IMR-90 (cell line): ENCODE results near the gene LONP1. TPM values are rescaled to one million over a fixed set of nuclear protein-coding genes. Genes with fewer than 3 reads are reported as not detected.

Experiments used
- ATAC-seq: fragments of 200-7000 bp; cut with Tn5 transposase; 2 replicates; pipeline ENCODE4 v1.9.1; 2020; ENCODE audit warnings: low read depth, mild to moderate bottlenecking, moderate library complexity
- BruUV-seq: library from RNA; stranded (reverse); fragments of 400-500 nt; replicated peaks from 2 replicates; lab custom pipeline; 2021; lab: Mats Ljungman, UMichigan
- CTCF ChIA-PET: fragments of 300-600 bp; formaldehyde crosslinking; extraction: SDS; loops from one replicate; lab custom pipeline; 2021; ENCODE audit warnings: antibody characterized with exemption; lab: Yijun Ruan, JAX
- POLR2A ChIA-PET: fragments of 300-600 bp; sonication (Branson Sonifier 250); formaldehyde crosslinking; loops from one replicate; lab custom pipeline; 2022; ENCODE audit warnings: antibody characterized with exemption; ENCODE audit not compliant: unreplicated experiment; lab: Charles Lee
- DNase-seq: peaks from one replicate; pipeline ENCODE4 v3.0.0; 2013
- H2AFZ ChIP-seq: replicated peaks from 2 replicates; pipeline ENCODE3; 2013; ENCODE audit warnings: low read length, mild to moderate bottlenecking; ENCODE audit not compliant: poor library complexity
- H2AK5ac ChIP-seq: 2 replicates; pipeline ENCODE4 v1.6.1; 2013; ENCODE audit warnings: low read depth, low read length, inconsistent platforms
- H2AK9ac ChIP-seq: replicated peaks from 2 replicates; pipeline ENCODE3; 2013; ENCODE audit warnings: mild to moderate bottlenecking, low read depth, low read length, moderate library complexity; ENCODE audit not compliant: poor library complexity
- H2BK120ac ChIP-seq: 2 replicates; pipeline ENCODE4 v1.6.1; 2013; ENCODE audit warnings: low read depth, low read length, inconsistent platforms
- H2BK15ac ChIP-seq: 3 replicates; pipeline ENCODE4 v1.6.1; 2013; ENCODE audit warnings: low read depth, low read length, inconsistent platforms
- H2BK20ac ChIP-seq: 2 replicates; pipeline ENCODE4 v1.6.1; 2013; ENCODE audit warnings: low read depth, mild to moderate bottlenecking, inconsistent platforms, low read length, moderate library complexity
- H2BK5ac ChIP-seq: 2 replicates; pipeline ENCODE4 v1.6.1; 2013; ENCODE audit warnings: mild to moderate bottlenecking, low read depth, low read length, inconsistent platforms; ENCODE audit not compliant: poor library complexity, severe bottlenecking
- H3K14ac ChIP-seq: replicated peaks from 2 replicates; pipeline ENCODE4 v1.6.1; 2013; ENCODE audit warnings: low read depth, low read length, inconsistent platforms
- H3K18ac ChIP-seq: 2 replicates; pipeline ENCODE4 v1.6.1; 2013; ENCODE audit warnings: low read depth, low read length, control low read depth
- H3K23ac ChIP-seq: 2 replicates; pipeline ENCODE4 v1.6.1; 2013; ENCODE audit warnings: low read depth, low read length, inconsistent platforms
- H3K27ac ChIP-seq: 2 replicates; pipeline ENCODE4 v1.5.1; 2013; ENCODE audit warnings: mild to moderate bottlenecking, control low read depth, low read length; ENCODE audit not compliant: insufficient read depth
- H3K27me3 ChIP-seq: 2 replicates; pipeline ENCODE4 v1.6.1; 2013; ENCODE audit warnings: low read length; ENCODE audit not compliant: control insufficient read depth, insufficient read depth
- H3K36me3 ChIP-seq: 2 replicates; pipeline ENCODE4 v1.6.1; 2013; ENCODE audit warnings: low read length, mixed read lengths; ENCODE audit not compliant: control insufficient read depth, insufficient read depth
- H3K4ac ChIP-seq: 2 replicates; pipeline ENCODE4 v1.6.1; 2013; ENCODE audit warnings: low read depth, low read length, inconsistent platforms
- H3K4me1 ChIP-seq: 2 replicates; pipeline ENCODE4 v1.6.1; 2013; ENCODE audit warnings: low read length, mixed read lengths; ENCODE audit not compliant: control insufficient read depth, insufficient read depth
- H3K4me2 ChIP-seq: 2 replicates; pipeline ENCODE4 v1.6.1; 2013; ENCODE audit warnings: low read depth, mild to moderate bottlenecking, control low read depth, low read length, moderate library complexity
- H3K4me3 ChIP-seq: 2 replicates; pipeline ENCODE4 v1.5.1; 2013; ENCODE audit warnings: low read depth, mild to moderate bottlenecking, control low read depth, low read length, moderate library complexity; ENCODE audit not compliant: insufficient read depth
- H3K56ac ChIP-seq: 2 replicates; pipeline ENCODE4 v1.6.1; 2013; ENCODE audit warnings: low read length, inconsistent platforms; ENCODE audit not compliant: insufficient read depth; ENCODE audit errors: extremely low read depth
- H3K79me1 ChIP-seq, 2 experiments: 2 replicates each; pipeline ENCODE4 v1.6.1; 2013; ENCODE audit warnings: low read length in 2 of 2, inconsistent platforms in 1 of 2, low read depth in 1 of 2
- H3K9ac ChIP-seq: 2 replicates; pipeline ENCODE4 v1.6.1; 2013; ENCODE audit warnings: low read depth, low read length, control low read depth
- H3K9me1 ChIP-seq: 2 replicates; pipeline ENCODE4 v1.6.1; 2013; ENCODE audit warnings: low read length, inconsistent platforms; ENCODE audit not compliant: insufficient read depth
- H3K9me3 ChIP-seq: 2 replicates; pipeline ENCODE4 v1.6.1; 2013; ENCODE audit warnings: low read length; ENCODE audit not compliant: control insufficient read depth, insufficient read depth
- H4K20me1 ChIP-seq: 2 replicates; pipeline ENCODE4 v1.6.1; 2013; ENCODE audit warnings: low read length, inconsistent platforms; ENCODE audit not compliant: insufficient read depth
- H4K5ac ChIP-seq: 2 replicates; pipeline ENCODE4 v1.6.1; 2013; ENCODE audit warnings: mild to moderate bottlenecking, low read depth, low read length, control low read depth
- H4K8ac ChIP-seq, 2 experiments: 2 replicates each; pipeline ENCODE4 v1.6.1; 2013; ENCODE audit warnings: low read depth in 2 of 2, low read length in 2 of 2, control low read depth in 1 of 2, inconsistent platforms in 1 of 2
- H4K91ac ChIP-seq: 2 replicates; pipeline ENCODE4 v1.6.1; 2013; ENCODE audit warnings: low read depth, low read length, inconsistent platforms; ENCODE audit not compliant: insufficient read depth
- BHLHE40 ChIP-seq: fragments of 150-350 bp; IDR thresholded peaks from 2 replicates; pipeline ENCODE4 v1.6.1; 2016; ENCODE audit warnings: mild to moderate bottlenecking, low read depth, low read length
- CEBPB ChIP-seq: IDR thresholded peaks from 2 replicates; pipeline ENCODE4 v1.6.1; 2012; ENCODE audit warnings: low read depth, low read length, improper control_type of control experiment
- CHD1 ChIP-seq: IDR thresholded peaks from 2 replicates; pipeline ENCODE4 v1.6.1; 2012; ENCODE audit warnings: low read depth, low read length, improper control_type of control experiment
- CTCF ChIP-seq: conservative IDR thresholded peaks from 2 replicates; pipeline ENCODE4 v1.5.1; 2012; ENCODE audit warnings: mild to moderate bottlenecking, low read depth, low read length, improper control_type of control experiment
- ELK1 ChIP-seq: fragments of 150-350 bp; IDR thresholded peaks from 2 replicates; pipeline ENCODE4 v1.6.1; 2016; ENCODE audit warnings: low read depth, mild to moderate bottlenecking, low read length, moderate library complexity, borderline replicate concordance
- FOS ChIP-seq: fragments of 150-350 bp; IDR thresholded peaks from 2 replicates; pipeline ENCODE4 v1.6.1; 2016; ENCODE audit warnings: low read depth, low read length
- MAFK ChIP-seq: IDR thresholded peaks from 2 replicates; pipeline ENCODE4 v1.6.1; 2012; ENCODE audit warnings: low read depth, low read length, improper control_type of control experiment
- MAZ ChIP-seq: IDR thresholded peaks from 2 replicates; pipeline ENCODE4 v1.6.1; 2012; ENCODE audit warnings: low read depth, mild to moderate bottlenecking, low read length, improper control_type of control experiment, moderate library complexity, borderline replicate concordance
- MXI1 ChIP-seq: IDR thresholded peaks from 2 replicates; pipeline ENCODE4 v1.6.1; 2012; ENCODE audit warnings: low read depth, mild to moderate bottlenecking, low read length, moderate library complexity, borderline replicate concordance
- NFE2L2 ChIP-seq: fragments of 150-350 bp; IDR thresholded peaks from 2 replicates; pipeline ENCODE4 v1.6.1; 2016; ENCODE audit warnings: low read depth, mild to moderate bottlenecking, low read length
- POLR2A ChIP-seq: IDR thresholded peaks from 2 replicates; pipeline ENCODE4 v1.6.1; 2012; ENCODE audit warnings: mild to moderate bottlenecking, low read depth, low read length
- RAD21 ChIP-seq: IDR thresholded peaks from 2 replicates; pipeline ENCODE4 v1.6.1; 2012; ENCODE audit warnings: low read length, improper control_type of control experiment
- RCOR1 ChIP-seq: IDR thresholded peaks from 2 replicates; pipeline ENCODE4 v1.6.1; 2012; ENCODE audit warnings: mild to moderate bottlenecking, low read length, improper control_type of control experiment; ENCODE audit not compliant: insufficient replicate concordance
- RFX5 ChIP-seq: IDR thresholded peaks from 2 replicates; pipeline ENCODE4 v1.8.0; 2012; ENCODE audit warnings: low read depth, mild to moderate bottlenecking, low read length, moderate library complexity
- SMC3 ChIP-seq: fragments of 150-350 bp; IDR thresholded peaks from 2 replicates; pipeline ENCODE4 v1.6.1; 2016; ENCODE audit warnings: low read depth, mild to moderate bottlenecking, antibody characterized with exemption, low read length, moderate library complexity
- USF2 ChIP-seq: fragments of 150-350 bp; IDR thresholded peaks from 2 replicates; pipeline ENCODE4 v1.6.1; 2017; ENCODE audit warnings: mild to moderate bottlenecking, antibody characterized with exemption, low read length, low read depth
- WGBS, 2 experiments: methylation state at CpG; one replicate each; pipeline versions ENCODE4 v1.1.5 to v1.1.7; 2013; ENCODE audit warnings: missing lambda C conversion rate in 2 of 2; ENCODE audit not compliant: insufficient read length in 1 of 2; ENCODE audit errors: extremely low coverage in 2 of 2; 5-methylcytosine and 5-hydroxymethylcytosine counted together
- dilution Hi-C: fragments of 300-500 bp; cut with HindIII; formaldehyde crosslinking; loops from one replicate; pipeline ENCODE4 v1.14.3; 2018; ENCODE audit warnings: low sequenced_read_pairs; ENCODE audit not compliant: unreplicated experiment
- in situ Hi-C: fragments of 300-500 bp; cut with MboI; formaldehyde crosslinking; loops from 3 replicates; pipeline ENCODE4 v1.14.3; 2019; ENCODE audit warnings: low sequenced_read_pairs, inconsistent platforms, mixed read lengths
- intact Hi-C: fragments of 100-400 bp; cut with micrococcal nuclease; formaldehyde crosslinking; loops from 2 replicates; pipeline ENCODE4 v1.10.0; 2022
- polyA plus RNA-seq, 3 experiments: library from polyadenylated mRNA; depleted of rRNA; stranded (reverse); fragments of >200 nt; gene quantifications; 2 replicates each; pipeline ENCODE4 v1.2.3, GENCODE V29; 2012; ENCODE audit warnings: low replicate concordance in 1 of 3
- total RNA-seq: library from RNA; depleted of rRNA; stranded (reverse); fragments of >200 nt; gene quantifications from 2 replicates; pipeline ENCODE4 v1.2.3, GENCODE V29; 2012

LONP1 gene
- total and polyA plus RNA-seq, 2 of the 4 experiments (the other 2 are of a cell fraction) = 64.2 to 93.2 TPM

- H3K27me3 ChIP-seq = no peaks in the 10 kb centered on the region
- no peak overlapping the region for H2AFZ ChIP-seq
- H3K23ac ChIP-seq = peak overlapping the region; percentile 59; the same call in 1 of the 2 replicates
- no peak for DNase-seq
- H3K4me3 ChIP-seq = no peak overlapping the region
- H4K20me1 ChIP-seq = peaks cover 77% of the 10 kb centered on the region
- no peak overlapping the region for H3K27ac ChIP-seq
- no peak overlapping the region for H2BK120ac ChIP-seq
- no peak overlapping the region for H3K18ac ChIP-seq
- ChIA-PET CTCF (no interaction called here), POLR2A (no interaction called here)
- in situ Hi-C loops (no loop called here), intact Hi-C loops (no loop called here), dilution Hi-C loops (no loop called here)
- no peaks in the 10 kb centered on the region for H3K9me3 ChIP-seq
- H3K79me1 ChIP-seq = peaks cover 4 to 64% of the 10 kb centered on the region in 2 experiments; a peak in 3 of 4 replicates
- H3K36me3 ChIP-seq = peaks cover 62% of the 10 kb centered on the region
- H3K56ac ChIP-seq = no peak overlapping the region
- TF ChIP-seq CTCF (no peak), MAZ (no peak), BHLHE40 (no peak), CEBPB (no peak), NFE2L2 (no peak), CHD1 (no peak), MAFK (no peak), RAD21 (no peak), SMC3 (no peak), POLR2A (no peak), RFX5 (no peak), ELK1 (no peak), USF2 (no peak), RCOR1 (no peak), FOS (no peak), MXI1 (no peak)
- H2AK5ac ChIP-seq = no peak overlapping the region
- no peak for ATAC-seq
- no peak overlapping the region for H4K8ac ChIP-seq
- no peak overlapping the region for H2AK9ac ChIP-seq
- H2BK5ac ChIP-seq = no peak overlapping the region
- H3K9ac ChIP-seq = no peak overlapping the region
- H4K5ac ChIP-seq = no peak overlapping the region
- peaks cover 4% of the 10 kb centered on the region; the same call in 1 of the 2 replicates for H3K9me1 ChIP-seq
- no peak overlapping the region for H3K4me2 ChIP-seq
- no peak overlapping the region for H3K4ac ChIP-seq
- no peak overlapping the region for H3K14ac ChIP-seq
- H3K4me1 ChIP-seq = peaks cover 2% of the 10 kb centered on the region; the same call in 1 of the 2 replicates
- 56% methylated on average over 1 of the region's 7 CpGs; no CpG with 5 or more reads in 1 of the 2 experiments for WGBS, 2 experiments
- no peak overlapping the region for H2BK15ac ChIP-seq
- no TSS peak for BruUV-seq
- H2BK20ac ChIP-seq = no peak overlapping the region
- H4K91ac ChIP-seq = no peak overlapping the region
These were observed 27.2 kb downstream of the LONP1 start for GRCh38 chr19:5692723-5693194.
